Liver (tissue), 9 donors: ENCODE measurements around the gene DOK5. TPM values are rescaled to one million over a fixed set of nuclear protein-coding genes. Genes with fewer than 3 reads are reported as not detected.

Experiments used
- DNase-seq: peaks from one replicate; pipeline ENCODE4 v3.0.0-alpha.2; 2017; ENCODE audit warnings: low spot score
- H3K27ac ChIP-seq, 2 donors: one replicate each; pipeline ENCODE4 v1.7.0; 2013; ENCODE audit warnings: inconsistent platforms in 2 of 2, low read length in 2 of 2, control low read depth in 1 of 2, low read depth in 1 of 2, mild to moderate bottlenecking in 1 of 2
- H3K27me3 ChIP-seq, 4 donors: one replicate each; pipeline versions ENCODE4 v1.6.1 to v1.7.0; 2013; ENCODE audit warnings: low read length in 3 of 4, inconsistent platforms in 1 of 4, mild to moderate bottlenecking in 1 of 4, moderate library complexity in 1 of 4; ENCODE audit not compliant: control insufficient read depth in 4 of 4, insufficient read depth in 4 of 4
- H3K36me3 ChIP-seq, 4 donors: one replicate each; pipeline versions ENCODE4 v1.6.1 to v1.7.0; 2013; ENCODE audit warnings: low read length in 3 of 4, mild to moderate bottlenecking in 3 of 4, low read depth in 1 of 4, moderate library complexity in 1 of 4; ENCODE audit not compliant: control insufficient read depth in 4 of 4, insufficient read depth in 3 of 4
- H3K4me1 ChIP-seq, 4 donors: one replicate each; pipeline versions ENCODE4 v1.6.1 to v1.7.0; 2013; ENCODE audit warnings: low read length in 3 of 4, mild to moderate bottlenecking in 3 of 4, moderate library complexity in 1 of 4; ENCODE audit not compliant: control insufficient read depth in 4 of 4, insufficient read depth in 4 of 4
- H3K4me3 ChIP-seq, 3 donors: one replicate each; pipeline versions ENCODE4 v1.6.1 to v1.7.0; 2013; ENCODE audit warnings: low read length in 3 of 3, control low read depth in 1 of 3, low read depth in 1 of 3, mild to moderate bottlenecking in 1 of 3
- H3K9ac ChIP-seq, 2 donors: one replicate each; pipeline ENCODE4 v1.7.0; 2013; ENCODE audit warnings: low read length in 2 of 2, mild to moderate bottlenecking in 2 of 2, moderate library complexity in 2 of 2, control low read depth in 1 of 2, low read depth in 1 of 2
- H3K9me3 ChIP-seq, 4 donors: one replicate each; pipeline versions ENCODE4 v1.6.1 to v1.7.0; 2013; ENCODE audit warnings: low read length in 3 of 4; ENCODE audit not compliant: control insufficient read depth in 4 of 4
- ATF3 ChIP-seq: IDR thresholded peaks from 2 replicates; pipeline ENCODE4 v1.6.1; 2016; ENCODE audit warnings: antibody characterized with exemption
- EGR1 ChIP-seq, 2 donors: IDR thresholded peaks; 2 replicates each; pipeline ENCODE4 v1.6.1; 2016 to 2018; ENCODE audit warnings: antibody characterized with exemption in 2 of 2, low read depth in 2 of 2
- FOXA1 ChIP-seq: IDR thresholded peaks from 2 replicates; pipeline ENCODE4 v1.6.1; 2016; ENCODE audit warnings: antibody characterized with exemption
- FOXA2 ChIP-seq: IDR thresholded peaks from 2 replicates; pipeline ENCODE4 v1.6.1; 2016; ENCODE audit warnings: antibody characterized with exemption
- GABPA ChIP-seq, 2 donors: IDR thresholded peaks in 1 of 2; conservative IDR thresholded peaks in 1 of 2; 2 replicates each; pipeline ENCODE4 v1.6.1; 2016; ENCODE audit warnings: antibody characterized with exemption in 2 of 2, mild to moderate bottlenecking in 1 of 2, moderate library complexity in 1 of 2
- HNF4A ChIP-seq, 2 donors: conservative IDR thresholded peaks; 2 replicates each; pipeline ENCODE4 v1.6.1; 2016; ENCODE audit warnings: antibody characterized with exemption in 2 of 2, mild to moderate bottlenecking in 2 of 2
- HNF4G ChIP-seq: IDR thresholded peaks from 2 replicates; pipeline ENCODE4 v1.6.1; 2016; ENCODE audit warnings: antibody characterized with exemption
- JUND ChIP-seq, 2 donors: IDR thresholded peaks; 2 replicates each; pipeline ENCODE4 v1.6.1; 2016; ENCODE audit warnings: antibody characterized with exemption in 2 of 2
- NR2F2 ChIP-seq: IDR thresholded peaks from 2 replicates; pipeline ENCODE4 v1.6.1; 2016; ENCODE audit warnings: antibody characterized with exemption
- RAD21 ChIP-seq, 2 donors: IDR thresholded peaks; 2 replicates each; pipeline ENCODE4 v1.6.1; 2016; ENCODE audit warnings: antibody characterized with exemption in 2 of 2, mild to moderate bottlenecking in 2 of 2
- REST ChIP-seq: IDR thresholded peaks from 2 replicates; pipeline ENCODE4 v1.6.1; 2016; ENCODE audit warnings: antibody characterized with exemption, mild to moderate bottlenecking
- RXRA ChIP-seq, 2 donors: IDR thresholded peaks; 2 replicates each; pipeline ENCODE4 v1.6.1; 2017 to 2018; ENCODE audit warnings: antibody characterized with exemption in 2 of 2, mild to moderate bottlenecking in 1 of 2
- SP1 ChIP-seq: IDR thresholded peaks from 2 replicates; pipeline ENCODE4 v1.6.1; 2018; ENCODE audit warnings: antibody characterized with exemption, mild to moderate bottlenecking
- TAF1 ChIP-seq: conservative IDR thresholded peaks from 2 replicates; pipeline ENCODE4 v1.6.1; 2016; ENCODE audit warnings: antibody characterized with exemption, mild to moderate bottlenecking
- YY1 ChIP-seq: IDR thresholded peaks from 2 replicates; pipeline ENCODE4 v1.6.1; 2016; ENCODE audit warnings: antibody characterized with exemption, mild to moderate bottlenecking
- ZBTB33 ChIP-seq: IDR thresholded peaks from 2 replicates; pipeline ENCODE4 v1.6.1; 2016; ENCODE audit warnings: antibody characterized with exemption
- WGBS: extraction: QIAGEN DNeasy Blood & Tissue Kit; methylation state at CpG from one replicate; pipeline ENCODE4 v1.1.7; 2013; 5-methylcytosine and 5-hydroxymethylcytosine counted together
- polyA plus RNA-seq, 2 donors: library from polyadenylated mRNA; stranded (reverse) in 1 of 2; unstranded in 1 of 2; fragments of 200-250 nt in 1 of 2; fragments of >200 nt in 1 of 2; fragmentation: Nextera tagmentation in 1 of 2; extraction: Ambion mirVana in 1 of 2; gene quantifications; one replicate each; pipeline versions ENCODE4 v1.2.1 to v1.2.3, GENCODE V29; 2013 to 2015
- total RNA-seq, 2 donors: library from RNA; depleted of rRNA; stranded (reverse); fragments of >200 nt; gene quantifications; one replicate each; pipeline ENCODE4 v1.2.3, GENCODE V29; 2014
- TF ChIP-seq, protein P1 (sequence below): fragments of 150-350 bp; IDR thresholded peaks from 2 replicates; pipeline ENCODE4 v1.5.1; 2017; ENCODE audit warnings: improper control_type of control experiment, low read depth, low read length; ENCODE audit not compliant: missing input control
- TF ChIP-seq, protein P2 (sequence below): IDR thresholded peaks from 2 replicates; pipeline ENCODE4 v1.6.1; 2016; ENCODE audit warnings: antibody characterized with exemption
- donor health status: healthy.
- donor health status: healthy.
- donor health status: healthy.
- donor health status: healthy.
- donor health status: healthy.

Gene DOK5
- total and polyA plus RNA-seq, 4 donors: 0.05 to 0.16 (median 0.09) TPM

DNA sequence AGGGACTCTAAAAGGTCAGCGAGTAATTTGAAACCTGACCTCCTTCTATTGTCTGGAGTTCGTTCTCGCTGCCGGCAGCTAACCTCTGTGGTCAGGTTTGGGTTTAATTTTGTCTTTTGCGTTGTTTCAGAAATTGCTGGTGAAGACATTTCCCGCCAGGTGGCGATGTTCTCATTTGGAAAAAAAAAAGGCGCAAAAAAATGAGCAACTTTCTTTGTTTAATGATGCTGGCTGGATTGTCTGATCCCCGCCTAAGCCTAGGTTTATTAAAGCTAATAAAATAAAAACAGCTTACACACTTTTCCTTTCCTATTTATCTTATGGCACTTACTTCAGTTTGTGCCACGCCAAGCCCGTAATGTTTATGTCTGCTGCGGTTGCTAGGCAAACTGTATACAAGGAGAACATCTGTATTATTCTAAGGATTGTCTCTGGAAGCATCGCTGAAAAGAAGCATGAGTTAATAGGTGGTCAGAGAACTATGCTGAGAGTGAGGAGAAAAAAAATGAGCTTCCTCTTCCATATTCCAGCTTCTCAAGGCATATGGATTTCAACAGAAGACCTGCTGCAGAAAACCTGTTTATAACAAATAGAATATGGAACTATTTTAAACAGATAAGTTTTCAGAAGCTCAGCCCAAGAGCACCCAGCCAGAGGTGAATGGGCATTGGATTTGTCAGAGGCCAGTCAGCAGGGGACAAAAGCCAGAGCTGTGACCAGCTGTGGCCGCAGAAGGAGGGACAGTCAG lies 205.7 kb downstream of the DOK5 start:
- no peak overlapping the region for H3K27ac ChIP-seq
- H3K27me3 ChIP-seq: peaks cover 0 to 11% (median 0%) of the 10 kb centered on the region in 4 donors
- no peak for DNase-seq
- no peaks in the 10 kb centered on the region for H3K9me3 ChIP-seq
- no peak overlapping the region for H3K4me3 ChIP-seq
- 26% methylated on average over 14 of the region's 14 CpGs for WGBS
- no peak for TF ChIP-seq SP1
- TF ChIP-seq EGR1 (IDR thresholded peaks at IDR 0.05; ENCODE audit: low read depth in 2 of 2): no peak
- peak; percentile 60 to 61 for TF ChIP-seq RAD21 (IDR thresholded peaks at IDR 0.05)
- TF ChIP-seq, protein P1, sequence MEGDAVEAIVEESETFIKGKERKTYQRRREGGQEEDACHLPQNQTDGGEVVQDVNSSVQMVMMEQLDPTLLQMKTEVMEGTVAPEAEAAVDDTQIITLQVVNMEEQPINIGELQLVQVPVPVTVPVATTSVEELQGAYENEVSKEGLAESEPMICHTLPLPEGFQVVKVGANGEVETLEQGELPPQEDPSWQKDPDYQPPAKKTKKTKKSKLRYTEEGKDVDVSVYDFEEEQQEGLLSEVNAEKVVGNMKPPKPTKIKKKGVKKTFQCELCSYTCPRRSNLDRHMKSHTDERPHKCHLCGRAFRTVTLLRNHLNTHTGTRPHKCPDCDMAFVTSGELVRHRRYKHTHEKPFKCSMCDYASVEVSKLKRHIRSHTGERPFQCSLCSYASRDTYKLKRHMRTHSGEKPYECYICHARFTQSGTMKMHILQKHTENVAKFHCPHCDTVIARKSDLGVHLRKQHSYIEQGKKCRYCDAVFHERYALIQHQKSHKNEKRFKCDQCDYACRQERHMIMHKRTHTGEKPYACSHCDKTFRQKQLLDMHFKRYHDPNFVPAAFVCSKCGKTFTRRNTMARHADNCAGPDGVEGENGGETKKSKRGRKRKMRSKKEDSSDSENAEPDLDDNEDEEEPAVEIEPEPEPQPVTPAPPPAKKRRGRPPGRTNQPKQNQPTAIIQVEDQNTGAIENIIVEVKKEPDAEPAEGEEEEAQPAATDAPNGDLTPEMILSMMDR: peak; percentile 61
- no peak for TF ChIP-seq YY1
- H3K4me1 ChIP-seq: peaks cover 0 to 3% (median 0%) of the 10 kb centered on the region in 4 donors
- peaks cover 0 to 2% (median 0%) of the 10 kb centered on the region in 4 donors for H3K36me3 ChIP-seq
- H3K9ac ChIP-seq: no peak overlapping the region

- H3K27me3 ChIP-seq: peaks cover 0 to 11% (median 0%) of the 10 kb centered on the region in 4 donors
- H3K4me3 ChIP-seq: no peak overlapping the region
- no peaks in the 10 kb centered on the region for H3K9me3 ChIP-seq
- peaks cover 0 to 2% (median 0%) of the 10 kb centered on the region in 4 donors for H3K36me3 ChIP-seq
- TF ChIP-seq GABPA (IDR thresholded peaks at IDR 0.05 in 1 of 2, conservative IDR thresholded peaks at IDR 0.05 in 1 of 2): no peak
- no peak for TF ChIP-seq SP1
- no peak for TF ChIP-seq YY1
- no peak for TF ChIP-seq EGR1 (IDR thresholded peaks at IDR 0.05; ENCODE audit: low read depth in 2 of 2)
- TF ChIP-seq RXRA (IDR thresholded peaks at IDR 0.05): no peak
- no peak for TF ChIP-seq FOXA2
- no peak for TF ChIP-seq JUND (IDR thresholded peaks at IDR 0.05)
- no peak for TF ChIP-seq TAF1
- TF ChIP-seq RAD21 (IDR thresholded peaks at IDR 0.05): no peak
- TF ChIP-seq REST: no peak
- no peak for TF ChIP-seq ZBTB33
- TF ChIP-seq HNF4A (conservative IDR thresholded peaks at IDR 0.05): no peak
- no peak for TF ChIP-seq HNF4G
- TF ChIP-seq, protein P2, sequence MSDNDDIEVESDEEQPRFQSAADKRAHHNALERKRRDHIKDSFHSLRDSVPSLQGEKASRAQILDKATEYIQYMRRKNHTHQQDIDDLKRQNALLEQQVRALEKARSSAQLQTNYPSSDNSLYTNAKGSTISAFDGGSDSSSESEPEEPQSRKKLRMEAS: no peak
- TF ChIP-seq ATF3: no peak
- TF ChIP-seq, protein P1: no peak
- TF ChIP-seq FOXA1: no peak
- no peak for TF ChIP-seq NR2F2
- no peak overlapping the region for H3K9ac ChIP-seq
- WGBS: 48% methylated on average over 6 of the region's 6 CpGs
- peaks cover 0 to 3% (median 0%) of the 10 kb centered on the region in 4 donors for H3K4me1 ChIP-seq
- no peak for DNase-seq
- no peak overlapping the region for H3K27ac ChIP-seq
These were observed 206.5 kb downstream of the DOK5 start for GRCh38 chr20:54681869-54682268.
